NCI-H1417 (cell line): ENCODE measurements around the gene HES5.
A peak's percentile ranks its signal among the peaks of the same experiment; 100 is the strongest.
"Not testable (repeated sequence)": the region's sequence is repeated elsewhere in the genome, so short reads cannot be mapped to it uniquely, and the experiment has no call there.

ENCODE experiments used
- DNase-seq, 3 experiments: peaks; one replicate each; lab custom pipeline; 2025; lab: John Stamatoyannopoulos, UW

The HES5 gene

DNA sequence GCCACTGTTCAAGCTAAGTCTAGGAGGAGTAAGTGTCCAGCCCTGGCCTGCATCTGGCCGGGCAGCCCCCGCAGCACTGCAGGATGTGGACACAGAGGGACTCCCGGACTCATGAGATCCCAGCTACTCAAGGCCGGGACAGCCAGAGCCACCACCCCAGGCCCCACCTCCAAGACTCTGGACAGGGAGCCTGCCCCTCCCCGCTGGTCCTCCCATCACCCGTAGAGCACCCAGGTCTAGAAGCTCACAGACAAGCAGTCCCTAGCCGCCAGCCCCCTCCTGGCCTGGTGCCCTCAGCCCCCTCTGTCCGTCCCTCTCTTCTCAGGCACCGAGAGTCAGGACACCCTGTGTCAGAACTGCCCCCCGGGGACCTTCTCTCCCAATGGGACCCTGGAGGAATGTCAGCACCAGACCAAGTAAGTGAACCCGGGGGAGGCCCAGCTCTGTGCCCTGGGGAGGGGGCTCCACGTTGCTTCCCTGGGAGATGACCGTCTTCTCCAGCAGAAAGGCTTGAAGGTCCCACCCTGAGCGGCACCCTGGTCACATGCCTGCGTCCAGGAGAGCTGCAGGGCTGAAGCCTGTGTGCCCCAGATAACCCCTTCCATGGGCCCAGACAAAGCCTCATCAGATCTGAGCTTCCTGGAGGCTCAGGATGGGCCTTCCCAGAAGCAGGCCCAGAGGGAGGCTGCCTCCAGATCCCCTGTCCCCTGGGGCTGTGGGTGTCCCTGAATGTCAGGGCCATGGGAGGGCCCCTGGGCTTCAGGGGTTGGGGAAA, 30.4 kb upstream of the HES5 start:
- no peak for DNase-seq

DNA sequence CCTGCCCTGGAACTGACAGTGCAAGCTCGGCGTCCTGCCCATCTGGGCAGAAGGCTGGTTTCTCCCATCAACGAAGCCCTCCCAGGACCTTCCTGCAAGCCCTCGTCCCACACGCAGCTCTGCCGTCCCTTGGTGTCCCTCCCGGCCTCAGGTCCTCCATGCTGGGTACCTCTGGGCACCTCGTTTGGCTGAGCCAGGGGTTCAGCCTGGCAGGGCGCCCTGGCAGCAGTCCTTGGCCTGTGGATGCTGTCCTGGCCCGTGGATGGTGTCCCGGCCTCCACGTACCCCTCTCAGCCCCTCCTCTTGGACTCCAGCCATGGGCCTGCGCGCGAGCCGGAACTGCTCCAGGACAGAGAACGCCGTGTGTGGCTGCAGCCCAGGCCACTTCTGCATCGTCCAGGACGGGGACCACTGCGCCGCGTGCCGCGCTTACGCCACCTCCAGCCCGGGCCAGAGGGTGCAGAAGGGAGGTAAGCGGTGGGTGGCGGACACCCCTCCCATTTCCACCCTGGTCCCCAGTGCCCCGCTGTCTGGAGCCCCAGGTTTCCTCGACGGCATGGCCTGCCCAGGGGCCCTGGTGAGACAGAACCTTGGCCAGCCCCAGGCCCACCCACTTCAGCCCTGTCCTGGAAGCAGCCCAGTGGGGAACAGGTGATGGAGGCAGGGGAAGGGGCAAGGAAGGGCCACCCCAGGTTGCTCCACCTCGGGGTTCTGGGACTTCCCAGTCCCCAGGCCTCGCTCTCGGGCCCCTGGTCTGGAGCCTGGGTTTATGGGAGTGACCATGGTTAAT, 29.6 kb upstream of the HES5 start:
- DNase-seq: no peak

DNA sequence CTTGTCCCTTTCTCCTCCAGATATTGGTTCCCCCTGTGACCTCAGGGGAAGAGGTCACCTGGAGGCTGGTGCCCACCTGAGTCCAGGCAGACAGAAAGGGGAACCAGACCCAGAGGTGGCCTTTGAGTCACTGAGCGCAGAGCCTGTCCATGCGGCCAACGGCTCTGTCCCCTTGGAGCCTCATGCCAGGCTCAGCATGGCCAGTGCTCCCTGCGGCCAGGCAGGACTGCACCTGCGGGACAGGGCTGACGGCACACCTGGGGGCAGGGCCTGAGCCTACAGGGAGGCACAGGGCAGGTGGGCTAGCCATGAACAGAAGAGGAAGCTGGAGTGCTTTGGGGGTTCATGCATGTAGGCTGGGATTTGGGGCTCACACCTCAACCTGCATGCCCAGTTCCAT, 28.8 kb upstream of the HES5 start:
- DNase-seq: no peak

DNA sequence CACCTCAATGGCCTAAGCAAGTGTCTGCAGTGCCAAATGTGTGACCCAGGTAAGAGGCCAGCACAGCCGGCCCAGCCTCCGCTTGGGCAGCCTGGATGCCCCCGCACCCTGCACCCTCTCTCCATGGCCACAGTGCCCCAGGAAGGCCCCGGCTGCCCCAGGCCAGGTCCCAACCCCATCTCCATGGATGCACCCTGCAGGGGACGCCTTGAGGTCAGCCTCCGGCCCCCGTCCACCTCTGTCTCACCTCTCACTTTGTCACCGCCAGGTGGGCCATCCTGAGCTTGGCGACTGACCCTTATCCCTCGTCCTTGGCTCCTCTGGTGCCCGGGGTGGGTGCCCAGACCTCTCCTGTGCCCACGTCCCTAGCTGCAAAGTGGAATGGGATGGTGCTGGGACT, 28.4 kb upstream of the HES5 start:
- no peak for DNase-seq

DNA sequence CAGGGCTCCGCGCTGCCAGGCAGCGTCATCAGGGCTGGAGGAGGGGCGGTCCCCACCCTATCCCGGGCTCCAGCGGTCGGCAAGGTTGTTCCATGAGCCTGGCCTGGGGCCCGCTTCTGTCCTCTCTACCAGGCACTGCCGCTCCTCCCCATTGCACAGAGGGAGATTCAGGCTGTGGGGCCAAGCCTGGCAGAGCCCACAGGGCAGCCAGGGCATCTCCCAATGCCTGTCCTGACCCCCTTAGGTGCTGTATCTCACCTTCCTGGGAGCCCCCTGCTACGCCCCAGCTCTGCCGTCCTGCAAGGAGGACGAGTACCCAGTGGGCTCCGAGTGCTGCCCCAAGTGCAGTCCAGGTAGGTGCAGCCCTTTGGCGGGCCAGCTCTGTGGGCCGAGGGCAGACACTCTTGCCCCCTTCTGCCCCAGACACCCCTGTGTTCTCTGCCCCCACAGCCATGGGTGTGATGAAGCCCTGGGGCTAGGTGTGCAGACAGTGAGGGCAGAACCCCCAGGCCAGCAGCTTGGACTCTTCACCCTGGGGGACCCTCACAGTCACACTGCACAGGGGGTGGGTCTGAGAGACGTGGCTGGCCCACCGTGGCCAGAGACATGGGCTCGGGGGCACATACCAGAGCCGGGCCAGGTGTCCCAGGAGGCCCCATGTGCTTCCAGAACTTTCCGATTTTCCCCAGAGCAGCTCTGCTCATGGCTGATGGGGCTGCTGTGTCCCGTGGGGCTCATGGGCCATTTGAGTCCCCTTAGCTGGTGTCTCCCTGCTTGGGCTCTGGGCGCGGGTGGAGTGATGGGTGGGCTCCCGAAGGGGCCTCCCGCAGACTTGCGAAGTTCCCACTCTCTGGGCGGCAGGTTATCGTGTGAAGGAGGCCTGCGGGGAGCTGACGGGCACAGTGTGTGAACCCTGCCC, 27.7 kb upstream of the HES5 start:
- no peak for DNase-seq

DNA sequence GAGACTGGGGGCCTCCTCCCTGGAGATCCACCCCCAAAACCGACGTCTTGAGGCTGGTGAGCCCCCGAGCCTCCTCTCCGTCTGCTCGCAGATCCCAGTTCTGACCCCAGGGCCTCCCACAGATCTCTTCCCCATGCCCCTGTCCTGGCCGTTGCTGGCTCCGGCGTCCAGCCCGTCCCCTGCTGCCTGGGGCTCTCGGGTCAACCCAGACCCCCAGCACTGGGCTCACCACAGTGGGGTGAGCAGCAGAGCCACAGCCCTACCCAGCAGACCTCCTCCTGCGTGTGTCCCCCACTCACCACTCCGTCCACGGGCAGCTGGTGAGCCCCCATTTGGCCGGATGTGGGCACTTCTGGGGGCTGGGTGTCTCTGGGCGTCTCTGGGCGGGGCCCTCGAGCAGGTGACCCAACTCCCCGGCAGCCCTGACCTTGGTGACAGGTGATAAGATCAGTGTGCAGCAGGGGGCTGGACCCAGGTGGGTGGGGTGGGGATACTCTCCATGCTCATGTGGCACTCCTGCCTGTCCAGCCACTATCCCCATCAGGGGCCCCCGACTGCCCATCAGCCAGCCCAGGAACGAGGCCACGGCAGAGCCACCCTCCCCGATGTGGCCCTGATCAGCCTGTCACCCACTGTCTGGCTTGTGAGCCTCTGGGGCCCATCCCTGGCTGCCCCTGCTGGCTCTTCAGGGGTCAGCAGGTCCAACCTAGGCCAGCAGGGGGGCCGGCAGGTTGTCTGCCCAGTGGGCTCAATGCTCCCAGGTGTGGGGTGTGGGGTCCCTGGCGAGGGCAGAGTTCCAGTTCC, 26.8 kb upstream of the HES5 start:
- DNase-seq: peak in 2 of 3 experiments; percentile 36 to 44

DNA sequence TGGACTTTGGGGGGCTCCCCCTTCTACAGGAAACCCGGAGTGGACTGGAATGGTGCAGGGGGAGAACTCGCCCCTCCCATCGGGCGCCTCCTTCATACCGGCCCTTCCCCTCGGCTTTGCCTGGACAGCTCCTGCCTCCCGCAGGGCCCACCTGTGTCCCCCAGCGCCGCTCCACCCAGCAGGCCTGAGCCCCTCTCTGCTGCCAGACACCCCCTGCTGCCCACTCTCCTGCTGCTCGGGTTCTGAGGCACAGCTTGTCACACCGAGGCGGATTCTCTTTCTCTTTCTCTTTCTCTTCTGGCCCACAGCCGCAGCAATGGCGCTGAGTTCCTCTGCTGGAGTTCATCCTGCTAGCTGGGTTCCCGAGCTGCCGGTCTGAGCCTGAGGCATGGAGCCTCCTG, 26.2 kb upstream of the HES5 start, which contains the start of gene TNFRSF14:
TNFRSF14 (plus strand) TSS at position 95 of the 401 bp plus-strand sequence; CDS start at position 389, 294 bp downstream.
- DNase-seq: peak; percentile 23 to 60 (median 54)

DNA sequence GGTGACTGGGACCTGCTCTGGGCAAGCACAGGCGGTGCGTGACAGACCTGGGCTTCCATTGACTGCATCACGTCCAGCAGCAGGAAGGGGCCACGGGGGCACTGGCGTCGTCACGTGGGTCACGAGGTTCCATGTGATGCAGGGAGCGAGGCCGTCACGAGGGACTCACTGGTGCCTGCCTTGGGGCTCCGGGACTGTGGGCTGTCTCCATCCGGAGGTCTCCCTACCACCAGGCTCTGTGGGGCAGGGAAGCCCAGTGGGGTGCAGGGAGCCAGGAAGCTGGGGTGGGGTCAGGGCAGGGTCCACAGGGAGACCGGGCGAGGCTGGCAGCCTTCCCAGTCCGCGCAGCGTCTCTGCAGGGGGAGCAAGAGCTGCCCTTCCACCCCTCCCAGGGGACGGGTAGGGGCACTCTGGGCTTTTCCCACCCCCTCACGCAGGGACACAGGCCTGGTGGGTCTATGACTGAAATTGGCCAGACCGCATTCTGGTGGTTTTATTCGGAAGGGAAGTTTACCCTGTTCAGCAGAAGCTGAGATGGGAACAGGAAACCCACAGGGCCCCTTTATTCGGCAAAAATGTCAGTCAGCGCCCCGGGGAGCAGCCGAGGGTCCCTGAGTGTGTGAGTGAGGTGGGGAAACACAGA, 25.7 kb upstream of the HES5 start:
- DNase-seq: peak in 2 of 3 experiments; percentile 63 to 65

DNA sequence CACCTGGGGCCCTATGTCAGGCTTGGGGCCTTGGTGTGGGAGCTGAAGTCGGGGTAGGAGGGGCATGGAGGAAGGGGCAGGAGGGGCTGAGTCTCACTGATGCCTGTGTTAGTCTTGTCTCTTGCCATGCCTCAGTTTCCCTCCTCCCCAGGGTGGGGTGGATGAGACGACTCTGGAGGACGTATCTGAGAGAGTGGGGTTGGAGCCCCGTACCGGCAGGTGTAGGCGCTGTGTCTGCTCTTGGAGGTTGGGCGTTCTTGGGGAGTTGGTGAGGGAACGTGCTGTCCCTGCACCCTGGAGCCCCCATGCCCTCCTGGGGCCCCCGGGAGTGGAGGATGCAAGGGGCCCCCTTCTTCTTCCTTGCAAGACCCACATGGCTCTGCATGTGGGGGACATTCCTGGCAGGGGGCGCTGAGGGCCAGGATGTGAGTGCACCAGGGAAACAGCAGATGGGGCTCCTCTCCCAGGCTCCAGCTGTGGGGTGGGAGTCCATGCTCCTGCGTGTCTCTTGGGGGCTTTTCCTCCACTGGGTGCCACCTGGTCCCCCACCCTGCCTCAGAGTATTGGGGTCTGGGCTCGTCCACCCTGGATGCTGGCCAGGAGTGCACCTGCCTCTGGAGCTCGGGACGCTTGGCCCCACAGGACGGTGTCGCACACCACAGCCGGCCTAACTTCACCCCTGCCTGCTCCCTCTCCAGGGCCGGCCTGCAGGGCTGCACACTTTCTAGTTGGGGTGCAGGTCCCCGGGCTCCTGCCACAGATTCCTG, 24.7 kb upstream of the HES5 start:
- DNase-seq: peak in 1 of 3 experiments; percentile 23

DNA sequence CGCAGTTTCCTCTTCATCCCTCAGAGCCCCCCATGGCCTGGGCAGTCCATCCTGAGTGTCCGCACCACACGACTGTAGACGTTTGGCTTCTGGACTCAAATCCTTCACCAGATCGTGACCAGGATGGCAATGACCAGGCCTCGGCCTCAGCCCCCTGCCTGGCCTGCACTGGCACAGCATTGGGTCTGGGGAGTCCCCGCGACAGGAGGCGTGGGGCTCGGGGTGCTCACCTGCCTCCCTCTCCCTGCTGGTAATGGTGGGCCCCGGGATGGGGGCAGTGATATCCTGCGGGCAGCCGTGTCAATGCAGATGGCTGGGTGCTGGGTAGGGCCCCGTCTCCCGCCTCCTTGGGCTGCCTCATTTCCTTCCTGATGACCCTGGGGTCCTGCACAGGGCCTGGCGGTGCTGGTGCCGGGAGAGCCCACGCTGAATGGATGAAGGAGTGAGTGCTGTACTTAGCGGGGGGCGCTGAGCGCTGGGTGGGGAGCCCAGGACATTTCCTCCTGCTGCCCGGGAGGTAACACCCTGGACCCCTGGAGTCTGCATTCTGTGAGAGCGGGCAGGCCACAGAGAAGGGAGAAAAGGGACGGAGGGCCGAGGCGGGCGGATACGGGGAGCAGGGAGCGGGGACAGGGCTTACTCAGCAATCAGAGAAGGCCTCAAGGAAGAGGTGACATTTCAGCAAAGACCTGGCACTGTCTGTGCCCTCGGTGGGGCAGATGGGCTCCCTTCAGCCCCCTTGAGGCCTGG, 24.0 kb upstream of the HES5 start:
- no peak for DNase-seq

DNA sequence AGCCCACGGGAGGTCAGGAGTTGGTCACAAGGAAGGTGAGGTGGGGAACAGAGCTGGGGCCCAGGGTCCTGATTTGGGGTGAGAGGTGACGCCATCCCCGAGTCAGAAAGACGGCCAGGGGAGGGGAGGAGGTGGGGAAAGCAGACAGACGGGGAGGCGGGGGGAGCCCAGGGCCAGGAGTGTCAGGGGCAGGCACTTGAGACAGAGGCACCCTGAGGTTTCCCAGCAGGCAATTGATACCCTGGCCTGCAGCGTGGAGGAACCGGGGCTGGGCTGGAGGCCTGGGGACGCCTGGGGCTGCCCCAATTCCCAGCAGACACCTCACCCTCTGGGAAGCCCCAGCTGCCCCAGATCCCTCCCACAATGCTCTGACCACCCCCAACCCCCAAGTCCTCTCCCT, 23.0 kb upstream of the HES5 start:
- peak in 1 of 3 experiments; percentile 6 for DNase-seq

DNA sequence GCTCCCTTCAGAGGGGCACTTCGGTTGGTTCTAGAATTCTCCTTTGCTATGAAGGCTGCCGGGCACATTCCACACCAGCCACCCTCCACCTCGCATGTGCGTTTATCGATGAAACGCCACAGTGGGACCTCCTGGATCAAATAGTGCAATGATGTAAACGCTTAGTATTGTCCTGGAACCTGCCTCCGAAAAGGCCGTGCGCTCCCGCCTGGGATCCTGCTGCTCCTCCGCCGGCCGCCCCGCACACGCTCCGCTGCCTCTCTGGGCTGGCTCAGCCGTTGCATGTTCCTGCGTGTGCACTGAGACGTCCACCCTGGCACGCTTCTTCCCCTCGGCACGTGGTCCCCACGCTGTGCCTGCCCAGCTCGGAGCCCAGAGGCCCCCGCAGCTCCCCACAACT, 22.1 kb upstream of the HES5 start:
- DNase-seq: no peak

DNA sequence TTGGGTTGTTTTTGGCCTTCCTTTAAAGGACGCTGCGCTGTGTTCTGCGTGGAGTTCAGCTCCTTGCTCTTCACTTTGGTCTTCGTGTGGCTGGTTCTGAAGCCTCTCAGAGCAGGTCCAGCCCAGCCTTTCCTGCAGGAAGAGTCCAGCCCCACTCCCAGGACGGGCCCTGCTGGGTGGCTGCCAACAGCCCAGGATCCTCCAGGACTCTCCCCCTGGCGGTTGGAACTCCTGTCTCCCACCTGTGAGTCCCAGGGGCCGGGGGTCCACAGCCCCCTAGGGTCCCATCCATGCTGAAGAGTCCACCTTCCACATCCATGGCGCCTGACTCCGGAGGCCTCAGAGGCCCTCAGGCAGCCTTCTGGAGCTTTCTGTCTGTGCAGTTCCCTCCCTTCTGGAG, 21.5 kb upstream of the HES5 start:
- DNase-seq: not testable (repeated sequence)

DNA sequence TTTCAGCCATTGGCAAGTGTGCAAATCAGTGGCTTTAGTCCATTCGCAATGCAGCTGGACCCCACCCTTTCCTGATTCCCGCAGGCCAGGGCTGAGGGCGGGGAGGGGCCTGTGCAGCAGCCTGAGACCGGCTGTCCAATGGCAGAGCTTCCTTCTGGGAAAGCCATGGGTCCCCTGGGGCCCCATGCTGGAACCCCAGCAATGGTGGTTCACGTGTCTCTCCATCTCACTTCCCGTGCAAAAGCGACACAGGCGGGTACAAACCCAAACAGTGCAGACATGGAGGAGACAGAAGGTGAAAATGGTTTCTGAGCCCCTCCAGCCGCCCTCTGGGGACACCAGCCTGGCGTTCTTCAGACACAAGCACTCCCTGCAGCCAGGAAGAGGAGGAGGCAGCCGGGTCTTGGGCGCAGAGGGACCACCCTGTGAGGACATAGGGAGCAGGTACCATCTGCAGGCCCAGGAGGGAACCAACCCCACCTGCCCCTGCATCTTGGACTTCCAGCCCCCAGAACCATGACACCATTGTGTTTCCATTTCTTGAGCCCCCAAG, 20.3 kb upstream of the HES5 start:
- DNase-seq: not testable (repeated sequence)

DNA sequence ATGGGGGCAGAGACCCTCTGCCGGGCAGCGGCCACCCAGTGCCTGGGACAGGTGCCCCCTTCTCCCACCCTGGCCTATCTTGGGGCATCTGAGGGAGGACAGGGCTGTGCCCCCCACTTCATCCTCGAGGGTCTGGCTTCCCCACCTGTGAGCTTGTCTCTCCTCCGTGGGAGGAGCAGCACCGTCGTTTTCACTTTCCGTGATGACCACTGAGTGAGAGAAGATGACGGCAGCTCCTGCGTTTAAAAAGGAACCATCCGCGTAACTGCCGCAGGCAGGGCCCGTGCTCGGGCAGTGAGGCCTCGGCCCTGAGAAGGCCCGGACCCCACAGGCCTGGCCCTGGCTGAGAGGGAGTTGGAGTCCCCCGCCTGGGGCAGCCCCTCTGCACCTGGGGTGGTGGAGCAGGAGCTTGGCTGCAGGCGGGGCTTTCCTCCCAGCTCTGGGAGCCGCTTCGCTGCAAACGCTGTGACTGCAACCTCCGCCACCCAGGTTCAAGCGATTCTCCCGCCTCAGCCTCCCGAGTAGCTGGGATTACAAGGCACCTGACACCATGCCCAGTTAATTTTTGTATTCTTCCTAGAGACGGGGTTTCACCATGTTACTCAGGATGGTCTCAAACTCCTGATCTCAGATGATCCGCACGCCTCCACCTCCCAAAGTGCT, 19.4 kb upstream of the HES5 start:
- not testable (repeated sequence) for DNase-seq

DNA sequence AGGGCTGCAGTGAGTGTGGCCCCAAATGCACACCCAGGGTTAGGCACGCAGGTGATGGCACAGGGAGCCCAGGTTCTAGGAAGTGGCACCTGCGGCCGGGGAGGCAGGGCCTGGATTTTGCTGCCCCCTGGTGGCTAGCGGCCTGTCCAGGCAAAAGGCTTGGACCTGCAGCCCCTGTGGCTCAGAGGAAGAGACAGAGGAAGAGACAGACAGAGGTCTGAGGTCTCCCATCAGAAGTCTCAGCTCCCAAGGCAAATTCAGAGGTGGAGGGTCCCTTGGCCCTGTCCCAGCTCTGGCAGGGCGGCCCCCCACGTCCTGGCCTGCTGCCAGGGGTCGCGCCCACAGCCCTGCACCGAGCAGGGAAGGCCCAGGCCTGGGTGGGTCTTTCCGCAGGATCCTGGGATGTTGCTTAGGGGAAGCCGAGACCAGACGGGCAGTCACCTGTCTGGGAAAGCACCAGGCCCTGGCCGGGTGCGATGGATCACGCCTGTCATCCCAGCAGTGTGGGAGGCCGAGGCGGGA, 18.1 kb upstream of the HES5 start:
- DNase-seq: peak; percentile 60 to 88 (median 80)

DNA sequence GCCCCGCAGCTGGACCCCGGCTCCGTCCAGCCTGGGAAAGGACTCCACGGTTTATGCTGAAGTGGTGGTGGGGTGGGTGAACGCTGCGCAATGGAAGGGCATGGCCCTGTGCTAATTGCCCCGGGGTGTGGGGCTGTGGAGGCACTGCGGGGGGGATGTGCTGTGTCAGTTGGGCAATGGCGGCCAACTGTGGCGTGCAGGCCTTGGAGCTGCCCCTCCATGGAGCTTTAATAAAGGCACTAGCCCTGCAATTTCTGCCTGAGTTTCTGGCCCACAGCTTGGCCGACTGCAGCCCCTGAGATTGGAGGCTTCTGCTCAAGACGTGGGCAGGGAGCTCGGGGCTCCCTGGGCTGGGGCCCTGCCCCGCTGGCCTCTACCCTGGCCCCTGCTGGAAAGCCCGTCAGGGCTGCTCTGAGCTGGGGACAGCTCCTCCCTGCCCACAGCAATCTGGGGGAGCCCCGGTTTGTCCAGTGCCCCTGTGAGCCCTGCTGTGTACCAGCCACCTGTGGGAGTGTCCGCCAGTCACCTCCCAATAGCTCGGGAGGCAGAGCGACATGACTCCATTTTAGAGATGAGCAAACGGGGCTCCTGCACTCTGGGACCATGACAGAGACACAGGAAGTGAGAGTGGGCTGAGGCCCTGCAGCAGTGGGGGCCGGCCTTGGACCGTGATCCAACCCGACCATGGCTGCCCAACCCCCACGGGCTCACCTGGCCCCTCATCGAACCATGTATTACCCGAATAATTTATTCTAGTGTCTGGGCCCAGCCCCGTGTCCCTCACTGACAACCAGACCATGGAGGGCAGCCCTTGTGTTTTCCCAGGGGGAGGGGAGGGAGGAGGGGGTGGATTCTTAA, 17.4 kb upstream of the HES5 start:
- DNase-seq: peak in 1 of 3 experiments; percentile 88
